ENCODE measurements around the gene LCP1.

DNA sequence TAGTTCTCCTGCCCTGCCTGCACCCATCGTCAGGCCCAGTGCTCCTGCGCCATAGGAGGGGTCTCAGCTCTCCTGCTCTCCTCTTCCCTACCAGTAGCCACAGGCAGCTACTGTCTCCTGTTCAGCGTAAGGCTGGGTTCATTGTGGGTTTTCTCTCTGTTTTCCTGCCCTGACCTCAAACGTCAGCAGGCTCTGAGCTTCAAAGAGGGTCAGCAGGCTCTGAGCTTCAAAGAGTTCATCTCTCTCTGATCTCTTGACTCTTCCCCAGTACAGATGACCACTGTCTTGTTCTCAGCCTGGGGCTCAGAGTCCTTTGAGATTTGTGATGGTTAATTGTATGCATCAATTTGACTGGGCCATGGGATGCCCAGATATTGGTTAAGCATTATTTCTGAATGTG is 72.5 kb downstream of the LCP1 start:
- TF ChIP-seq ZNF274 (IDR thresholded peaks at IDR 0.05; ENCODE audit: low read depth, low read length) (no peak), YY1 (IDR thresholded peaks at IDR 0.05; ENCODE audit: insufficient read depth, insufficient read length) (no peak)
